GM04504 (cell line): ENCODE measurements around the gene CHRNA7.

Experiments
- DNase-seq: peaks from one replicate; pipeline ENCODE4 v3.0.0-alpha.2; 2012; ENCODE audit warnings: low read depth

Gene CHRNA7

DNA sequence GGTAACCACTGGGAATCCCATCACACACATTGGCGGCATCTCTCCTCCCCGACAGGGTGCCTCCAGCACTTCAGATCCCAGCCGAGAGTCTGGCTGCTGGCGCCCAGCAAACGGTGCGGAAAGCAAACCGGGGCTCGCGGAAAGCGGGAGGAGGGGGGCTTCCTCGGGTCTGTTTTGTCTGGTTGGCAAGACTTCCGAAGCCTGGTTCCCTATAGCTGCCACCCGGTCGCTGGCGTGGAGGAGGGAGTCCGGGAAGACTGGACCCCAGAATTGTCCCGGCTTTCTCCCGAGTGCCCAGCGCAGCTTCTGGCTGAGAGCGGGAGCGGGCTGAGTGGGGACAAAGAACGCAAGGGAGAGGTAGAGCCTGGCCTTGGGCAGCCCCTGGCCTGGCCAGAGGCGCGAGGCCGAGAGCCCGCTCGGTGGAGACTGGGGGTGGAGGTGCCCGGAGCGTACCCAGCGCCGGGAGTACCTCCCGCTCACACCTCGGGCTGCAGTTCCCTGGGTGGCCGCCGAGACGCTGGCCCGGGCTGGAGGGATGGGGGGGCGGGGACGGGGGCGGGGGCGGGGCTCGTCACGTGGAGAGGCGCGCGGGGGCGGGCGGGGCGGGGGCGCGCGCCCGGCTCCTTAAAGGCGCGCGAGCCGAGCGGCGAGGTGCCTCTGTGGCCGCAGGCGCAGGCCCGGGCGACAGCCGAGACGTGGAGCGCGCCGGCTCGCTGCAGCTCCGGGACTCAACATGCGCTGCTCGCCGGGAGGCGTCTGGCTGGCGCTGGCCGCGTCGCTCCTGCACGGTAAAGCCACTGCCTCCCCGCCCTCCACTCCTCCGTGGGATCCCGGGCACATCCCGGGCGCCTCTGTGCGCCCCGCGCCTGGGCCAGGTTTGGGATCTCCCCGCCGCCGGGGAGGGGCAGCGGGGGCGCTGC, at the start of gene CHRNA7:
Gene CHRNA7 (plus strand): TSS at position 654 of the 920 bp plus-strand sequence. CDS start 80 bp downstream, at position 734.
- DNase-seq, result no peak

DNA sequence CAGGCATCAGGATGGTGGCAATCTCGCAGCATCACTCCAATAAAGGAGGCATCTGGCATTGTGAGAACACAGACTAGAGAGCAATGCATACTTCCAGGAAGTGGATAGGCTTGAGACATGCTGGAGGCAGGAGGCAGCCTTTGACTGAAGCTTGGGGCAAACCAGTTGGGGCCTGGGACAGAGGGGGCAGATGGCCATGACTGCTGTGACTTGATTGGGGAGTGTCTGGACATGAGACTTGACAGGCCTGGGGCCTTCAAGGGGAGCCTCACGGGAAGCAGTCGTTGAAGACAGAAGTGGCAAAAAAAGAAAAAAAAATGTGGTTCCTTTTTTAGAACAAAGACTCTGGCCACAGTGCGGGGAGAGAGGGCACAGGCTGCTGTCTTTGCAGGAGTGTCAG, 44.7 kb upstream of the CHRNA7 start:
- DNase-seq, result no peak

DNA sequence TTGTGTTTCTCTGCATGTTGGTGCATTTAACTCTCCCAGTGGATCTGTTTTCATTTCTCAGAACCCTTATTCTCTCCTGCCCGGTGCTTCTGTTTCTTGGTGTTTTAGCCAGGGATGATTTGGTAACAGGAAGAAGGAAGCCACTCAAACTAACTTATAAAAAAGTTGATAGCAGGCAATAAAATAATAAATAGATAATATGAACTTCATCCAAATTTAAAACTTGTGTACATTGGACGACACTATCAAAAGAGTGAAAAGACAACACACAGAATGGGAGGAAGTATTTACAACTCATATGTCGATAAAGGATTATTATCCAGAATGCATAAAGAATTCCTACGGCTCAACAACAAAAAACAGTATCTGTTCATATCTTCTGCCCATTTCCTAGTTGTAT, 37.3 kb upstream of the CHRNA7 start:
- no peak for DNase-seq

DNA sequence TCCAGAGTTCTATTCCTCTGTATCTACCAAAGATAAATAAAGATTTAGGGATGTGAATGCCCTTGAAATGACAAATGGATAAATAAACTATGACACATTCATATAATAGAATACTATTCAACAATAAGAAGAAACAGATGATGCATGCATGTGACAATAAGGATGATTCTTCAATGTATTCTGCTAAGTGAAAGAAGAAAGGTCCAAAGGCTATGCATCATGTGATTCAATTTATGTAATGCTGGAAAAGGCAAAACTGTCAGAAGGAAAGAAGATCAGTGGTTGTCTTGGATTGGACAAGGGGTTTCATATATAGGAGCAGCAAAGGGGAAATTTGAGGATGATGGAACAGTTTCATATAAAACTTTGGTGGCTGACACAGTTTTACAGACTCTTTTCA, 32.6 kb upstream of the CHRNA7 start:
- DNase-seq, result no peak

DNA sequence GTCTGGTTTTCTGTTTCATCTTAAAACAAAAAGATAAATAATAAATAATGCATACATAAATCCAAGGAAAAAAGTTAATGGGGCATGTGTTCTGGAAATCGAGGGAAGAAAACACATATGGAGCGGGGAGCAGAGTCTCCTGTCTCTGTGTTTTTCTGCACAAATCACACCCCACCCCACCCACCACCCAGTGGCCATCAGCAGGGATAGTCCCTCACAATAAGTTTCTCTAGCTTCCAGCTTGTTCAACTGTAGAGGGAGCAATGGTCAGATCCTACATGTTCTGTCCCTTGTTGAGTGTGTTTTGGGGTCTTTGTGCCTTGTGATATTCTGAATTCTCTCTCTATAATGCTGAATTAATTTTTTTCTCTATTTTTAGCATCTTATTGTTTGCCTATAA, 26.8 kb upstream of the CHRNA7 start:
- DNase-seq, result no peak

DNA sequence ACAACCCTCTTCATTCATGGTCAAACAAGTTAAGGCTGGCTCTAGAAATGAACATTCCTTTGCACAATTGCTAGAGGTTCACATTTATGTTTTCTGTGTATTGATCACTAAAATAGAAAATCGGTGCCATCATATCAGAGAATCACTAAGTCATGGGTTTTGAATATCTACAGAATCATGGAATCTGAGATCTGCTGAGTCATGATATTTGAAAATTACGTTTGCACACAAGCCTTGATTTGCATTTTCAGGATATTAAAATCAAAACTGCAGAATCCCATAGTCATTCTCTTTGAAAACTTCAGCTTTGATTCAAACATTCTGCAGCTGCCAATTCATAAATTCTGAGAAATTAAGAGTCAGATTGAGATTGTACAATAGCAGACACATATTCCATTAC, 26.1 kb upstream of the CHRNA7 start:
- DNase-seq, result no peak

DNA sequence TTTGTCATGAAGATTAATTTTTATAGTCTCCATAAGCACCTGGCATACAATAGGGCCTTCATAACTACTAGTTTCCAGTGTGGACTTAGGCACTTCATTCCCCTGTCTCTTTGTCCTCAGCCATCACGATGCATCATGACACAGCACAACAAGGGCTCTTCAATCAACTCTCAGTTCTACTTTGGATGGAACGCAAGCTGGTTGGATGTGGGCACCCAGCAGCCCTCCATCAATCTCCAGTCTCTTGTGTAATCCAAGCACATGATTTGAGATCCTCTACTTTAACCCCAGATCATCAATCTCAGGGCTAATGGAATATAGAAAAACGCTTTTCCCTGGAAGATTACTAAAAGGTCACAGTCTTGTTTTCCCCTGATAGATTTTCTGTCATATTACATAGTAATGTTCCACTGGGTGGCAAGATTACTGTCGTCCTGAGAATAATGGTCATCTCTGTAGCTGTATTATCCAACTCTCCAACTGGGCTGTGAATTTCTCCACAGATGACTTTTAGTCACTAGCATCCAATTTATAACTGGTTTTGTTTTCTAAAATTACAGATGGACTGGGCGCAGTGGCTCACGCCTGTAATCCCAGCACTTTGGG, 22.9 kb upstream of the CHRNA7 start:
- no peak for DNase-seq

DNA sequence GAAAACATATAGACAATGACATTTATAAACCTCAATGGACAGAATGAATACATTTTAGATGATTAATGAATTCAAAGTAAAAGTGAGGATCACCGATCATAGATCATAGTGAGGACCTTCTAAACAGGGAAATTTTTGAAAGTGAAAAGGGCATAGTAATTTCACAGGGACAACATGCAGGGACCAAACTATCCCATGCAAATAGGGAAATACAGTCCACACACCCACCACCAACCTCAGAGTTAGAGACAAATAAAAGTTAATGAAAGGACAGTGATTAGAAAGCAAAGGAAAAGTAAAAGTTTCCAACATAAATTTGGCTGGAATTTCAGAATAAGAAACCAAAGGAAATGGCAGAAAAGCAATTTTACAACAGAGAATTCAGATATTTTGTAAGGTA, 15.4 kb upstream of the CHRNA7 start:
- DNase-seq, result no peak

DNA sequence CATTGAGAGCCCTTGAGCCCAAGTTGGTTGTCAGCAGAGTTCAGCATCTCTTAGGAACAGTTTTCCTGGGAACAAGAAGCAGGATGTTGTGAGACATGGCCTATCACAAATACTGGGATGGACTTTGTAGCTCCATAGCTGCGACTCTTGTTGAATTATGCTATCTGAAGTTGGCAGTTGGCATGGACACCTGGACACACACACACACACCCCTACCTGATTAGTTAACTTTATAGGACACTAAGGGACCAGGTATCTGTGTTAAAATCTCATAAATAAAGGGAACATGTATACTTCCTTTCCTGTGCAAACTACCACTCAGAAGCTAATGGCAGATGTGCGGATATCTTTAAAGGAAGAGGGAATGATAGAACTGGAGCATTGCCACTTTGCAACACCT, 10.2 kb upstream of the CHRNA7 start:
- no peak for DNase-seq

DNA sequence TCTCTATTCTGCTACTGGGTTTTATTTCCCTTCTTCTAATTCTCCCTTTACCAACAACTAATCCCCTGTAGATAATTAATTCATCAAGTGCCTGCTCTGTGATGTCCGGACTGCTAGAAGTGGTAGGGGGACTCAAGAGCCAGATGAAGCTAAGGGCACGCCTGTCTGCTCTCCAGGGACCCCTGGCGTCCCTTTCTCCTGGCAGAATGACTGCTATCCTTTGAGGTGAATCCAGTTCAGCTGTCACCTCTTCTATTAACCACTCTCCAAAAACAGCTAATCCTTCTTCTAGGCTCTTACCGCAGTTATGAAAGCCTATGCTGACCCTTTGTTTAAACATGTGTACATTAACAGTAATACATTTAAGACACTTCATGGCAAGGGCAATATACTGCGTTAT, 1.4 kb upstream of the CHRNA7 start:
- DNase-seq, result no peak

DNA sequence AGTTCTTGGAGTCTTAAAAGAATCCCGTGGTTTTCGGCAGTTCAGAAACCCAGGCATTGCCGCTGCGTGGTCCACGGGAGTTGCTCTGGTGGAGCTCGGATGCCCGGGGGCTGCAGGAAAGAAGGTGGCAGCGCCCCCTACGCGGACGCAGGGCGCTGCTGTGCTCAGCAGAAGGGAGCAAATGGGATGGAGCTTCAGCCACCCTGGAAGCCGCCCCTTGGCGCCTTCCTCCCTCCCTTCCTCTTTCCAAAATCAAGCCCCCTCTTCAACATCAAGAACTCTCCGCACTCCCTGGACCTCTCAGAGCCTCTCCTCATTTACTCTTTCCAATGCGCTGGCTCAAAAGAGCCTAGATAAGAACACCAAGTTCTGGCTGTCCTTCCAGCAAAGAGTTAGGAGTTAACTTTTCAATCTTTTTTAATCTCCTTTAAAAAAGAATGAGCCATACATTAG, 880 bp upstream of the CHRNA7 start:
- no peak for DNase-seq

DNA sequence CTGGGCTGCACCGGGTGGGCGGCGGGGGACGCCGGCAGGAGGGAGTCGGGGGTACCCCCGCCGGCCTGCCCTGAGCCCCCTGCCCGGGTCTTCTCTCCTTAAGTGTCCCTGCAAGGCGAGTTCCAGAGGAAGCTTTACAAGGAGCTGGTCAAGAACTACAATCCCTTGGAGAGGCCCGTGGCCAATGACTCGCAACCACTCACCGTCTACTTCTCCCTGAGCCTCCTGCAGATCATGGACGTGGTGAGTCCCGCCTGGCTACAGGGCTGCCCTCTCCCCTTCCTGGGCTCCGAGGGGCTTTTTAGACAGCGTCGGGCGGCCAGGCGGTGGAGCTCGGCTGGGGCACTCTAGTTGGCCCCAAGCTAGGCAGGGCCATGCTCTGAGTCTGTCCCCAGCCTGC, 480 bp downstream of the CHRNA7 start:
- no peak for DNase-seq

DNA sequence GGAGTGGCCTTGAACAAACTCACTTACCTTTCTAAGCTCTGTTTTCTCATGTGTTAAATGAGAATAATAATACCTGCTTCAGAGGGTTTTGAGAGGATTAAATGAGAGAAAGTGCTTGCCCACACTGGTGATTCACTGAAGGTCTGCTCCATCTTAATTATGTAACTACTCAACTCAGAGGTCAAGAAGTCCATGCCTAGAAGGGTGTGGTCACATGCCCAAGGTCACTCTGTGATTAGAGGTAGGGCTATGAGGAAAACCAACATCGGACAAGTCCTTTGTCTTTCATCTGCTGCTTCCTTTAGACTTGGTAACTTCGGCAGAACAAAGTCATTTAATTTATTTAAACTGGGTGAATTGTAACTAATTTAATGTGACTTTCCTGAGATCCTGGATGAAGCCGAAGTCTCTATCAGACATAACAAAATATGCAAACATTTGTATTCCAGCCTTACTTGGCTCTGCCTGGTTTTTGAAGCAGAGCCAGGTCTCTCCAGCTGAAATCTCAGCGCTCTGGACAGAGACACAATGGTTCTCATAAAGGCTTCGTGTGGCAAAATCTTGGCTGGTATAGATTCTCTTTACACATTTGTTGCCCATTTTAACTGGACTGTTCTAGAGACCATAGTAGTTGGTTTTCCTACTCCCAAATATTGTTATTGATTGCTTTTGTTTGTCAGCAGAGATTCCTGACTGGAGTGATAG, 3.0 kb downstream of the CHRNA7 start:
- no peak for DNase-seq

DNA sequence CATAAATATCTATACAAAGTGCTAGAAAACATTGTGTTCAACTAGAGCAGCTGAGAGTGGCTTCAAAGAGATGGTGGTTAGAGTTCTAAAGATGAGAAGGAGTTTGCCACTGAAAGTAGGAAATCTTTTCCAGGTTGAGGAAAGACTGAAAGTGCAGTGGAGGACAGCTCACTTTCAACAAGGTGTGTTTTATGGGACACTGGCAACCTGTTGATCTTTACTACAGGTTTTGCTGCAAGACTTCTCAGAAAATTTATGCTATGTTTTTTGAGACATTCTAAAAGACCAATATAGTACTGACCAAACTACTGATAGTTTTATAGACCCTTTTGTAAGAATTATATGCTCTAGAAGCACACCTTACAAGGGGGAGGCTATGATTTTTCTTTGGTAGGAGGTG, 3.8 kb downstream of the CHRNA7 start:
- no peak for DNase-seq

DNA sequence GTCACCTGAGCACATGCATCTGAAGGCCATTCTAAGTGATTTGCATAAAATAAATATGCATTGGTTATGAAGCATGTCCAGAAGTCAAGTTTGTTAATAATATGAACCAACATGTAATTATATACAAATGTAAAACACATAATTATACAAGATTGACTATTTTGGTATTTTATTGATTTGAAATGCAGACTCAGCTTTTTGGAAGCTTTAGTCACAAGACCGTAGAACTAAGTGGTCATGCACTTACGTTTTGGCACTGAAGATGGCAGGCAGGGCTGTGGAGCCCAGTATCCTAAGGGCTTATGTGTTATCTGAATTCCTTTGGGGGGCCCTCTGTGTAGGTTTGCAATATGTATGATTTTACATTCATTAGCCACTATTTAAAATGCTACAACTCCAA, 5.0 kb downstream of the CHRNA7 start:
- no peak for DNase-seq

DNA sequence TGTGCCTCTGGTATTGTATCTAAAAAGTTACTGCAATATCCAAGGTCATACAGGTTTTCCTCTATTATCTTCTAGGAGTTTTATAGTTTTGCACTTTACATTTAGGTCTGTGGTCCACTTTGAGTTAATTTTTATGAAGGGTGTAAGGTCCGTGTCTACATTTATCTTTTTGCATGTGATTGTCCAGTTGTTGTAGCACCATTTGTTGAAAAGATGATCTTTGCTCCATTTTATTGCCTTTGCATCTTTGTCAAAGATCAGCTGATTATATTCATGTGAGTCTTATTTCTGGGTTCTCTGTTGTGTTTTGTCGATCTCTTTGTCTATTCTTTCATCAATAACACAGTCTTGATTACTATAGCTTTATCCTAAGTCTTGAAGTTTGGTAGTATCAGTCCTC, 6.7 kb downstream of the CHRNA7 start:
- no peak for DNase-seq

DNA sequence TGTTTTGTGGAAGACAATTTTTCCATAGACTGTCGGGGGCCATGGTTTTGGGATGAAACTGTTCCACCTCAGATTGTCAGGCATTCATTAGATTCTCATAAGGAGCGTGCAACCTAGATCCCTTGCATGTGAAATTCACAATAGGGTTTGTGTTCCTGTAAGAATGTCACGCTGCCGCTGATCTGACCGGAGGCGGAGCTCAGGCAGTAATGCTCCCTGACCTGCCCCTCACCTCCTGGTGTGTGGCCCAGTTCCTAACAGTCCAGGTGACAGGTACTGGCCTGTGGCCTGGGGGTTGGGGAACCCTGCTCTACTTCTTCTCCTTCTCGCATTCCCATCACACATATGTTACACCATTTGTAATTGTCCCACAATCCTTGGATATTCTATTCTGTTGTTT, 11.0 kb downstream of the CHRNA7 start:
- DNase-seq, result no peak

DNA sequence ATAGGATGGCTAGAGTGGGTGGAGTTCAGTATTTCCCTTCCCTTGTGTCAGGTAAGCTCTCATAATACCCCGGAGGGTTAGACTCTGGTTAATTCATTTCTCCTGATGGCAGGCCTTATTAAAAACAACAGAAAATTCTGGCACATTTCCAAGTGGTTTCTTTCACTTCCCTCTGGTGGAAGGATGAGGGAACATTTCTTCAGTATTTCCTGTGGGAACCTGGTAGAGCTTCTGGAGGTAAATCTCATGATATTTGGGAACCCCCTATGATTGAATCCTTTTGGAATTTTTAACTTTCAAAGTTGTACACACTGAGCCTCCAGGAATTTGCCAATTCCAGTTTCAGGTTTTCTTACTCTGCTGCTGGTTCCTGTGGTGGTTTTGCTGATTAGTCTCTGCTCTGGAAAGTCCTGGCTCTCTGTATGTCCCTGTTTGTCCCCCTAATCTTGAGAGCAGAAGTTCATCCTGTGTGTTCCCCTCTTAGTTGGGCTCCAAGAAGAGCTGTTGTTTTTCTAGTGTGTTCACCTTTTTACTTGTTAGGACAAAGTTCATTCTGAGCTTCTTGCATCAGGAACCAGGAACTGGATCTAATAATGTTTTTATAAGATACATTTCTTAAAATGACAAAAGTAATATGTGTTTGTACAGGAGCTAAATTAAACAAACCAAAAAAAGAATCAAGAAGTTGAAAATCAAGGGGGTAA, 12.1 kb downstream of the CHRNA7 start:
- no peak for DNase-seq

DNA sequence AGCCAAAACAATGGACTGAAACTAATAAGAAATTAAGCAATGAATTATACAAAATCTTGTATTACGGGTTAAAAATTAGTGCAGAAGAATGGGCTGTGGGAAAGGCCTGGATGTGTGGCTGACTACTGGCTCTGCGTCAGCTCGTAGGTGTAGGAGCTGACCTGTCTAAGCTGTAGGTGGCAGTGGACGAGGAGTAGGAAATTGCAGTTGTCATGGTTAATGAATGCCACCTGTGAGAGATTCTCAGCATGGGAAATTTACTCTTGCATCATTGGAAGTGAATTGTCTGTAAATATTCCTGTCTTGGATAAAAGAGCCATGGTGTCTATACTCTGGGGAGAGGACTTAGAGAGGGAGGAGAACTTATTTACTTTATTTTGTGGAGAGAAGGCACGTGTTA, 23.4 kb downstream of the CHRNA7 start:
- no peak for DNase-seq

DNA sequence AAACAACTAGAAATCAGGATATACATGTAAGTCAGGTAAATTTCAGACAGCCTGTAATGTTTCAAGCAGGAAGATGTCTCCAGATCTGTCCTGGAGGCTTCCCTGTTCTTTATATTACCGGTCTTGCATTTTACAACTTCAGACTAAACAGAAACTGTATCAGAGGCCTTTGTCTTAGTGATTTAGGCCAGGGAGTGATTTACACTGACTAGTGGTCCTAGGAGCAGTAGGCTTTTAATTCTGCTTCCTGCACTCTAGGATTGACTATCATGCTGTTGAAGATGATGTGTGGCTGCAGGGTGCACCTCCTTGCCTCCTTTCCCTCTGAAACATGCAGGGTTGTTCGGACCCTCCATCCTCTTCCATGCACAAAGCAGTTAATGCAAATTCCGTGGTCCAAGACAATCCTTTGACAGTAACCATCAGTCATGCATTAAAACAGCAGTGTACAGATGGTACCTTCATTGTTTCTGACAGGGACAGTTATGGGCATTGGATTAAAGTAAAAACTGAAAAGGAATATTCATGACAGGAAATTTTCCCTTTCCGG, 27.6 kb downstream of the CHRNA7 start:
- DNase-seq, result no peak

DNA sequence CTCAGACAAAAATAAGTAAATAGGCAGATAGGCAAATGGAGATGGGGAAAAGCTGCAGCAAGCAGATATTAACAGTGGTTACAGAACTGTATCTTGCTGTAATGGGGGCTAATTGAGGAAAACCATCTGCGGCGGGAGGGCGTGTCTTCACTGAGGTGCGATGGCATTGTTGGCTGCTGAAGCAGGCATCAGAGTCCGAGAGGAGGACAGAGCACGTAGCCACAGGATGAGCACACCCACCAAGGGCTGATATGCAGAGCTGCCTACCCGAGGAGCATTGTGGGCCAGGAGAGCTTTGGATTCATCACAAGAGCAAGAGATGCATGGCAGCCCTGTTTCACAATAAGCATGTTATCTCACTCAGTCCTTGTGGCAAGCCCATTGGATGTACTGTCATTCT, 30.4 kb downstream of the CHRNA7 start:
- no peak for DNase-seq

DNA sequence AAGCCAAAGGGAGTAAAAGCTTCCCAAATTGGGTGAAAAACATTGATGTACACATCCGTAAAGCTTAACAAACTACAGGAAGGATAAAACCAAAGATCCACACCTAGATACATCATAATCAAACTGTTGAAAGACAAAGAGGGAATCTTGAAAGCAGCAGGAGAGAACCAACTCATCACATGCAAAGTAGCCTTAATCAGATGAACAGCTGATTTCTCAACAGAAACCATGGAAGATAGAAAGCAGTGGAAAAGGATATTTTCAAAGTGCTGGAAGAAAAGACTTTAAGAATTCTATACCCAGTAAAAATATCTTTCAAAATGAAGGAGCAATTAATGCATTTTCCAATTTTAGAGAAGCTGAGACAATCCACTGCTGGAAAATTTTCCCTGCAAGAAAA, 36.8 kb downstream of the CHRNA7 start:
- DNase-seq, result no peak
